HL-60 (cell line): ENCODE data around the gene CLDND1.

Experiments used
- DNase-seq, 2 experiments: peaks; one replicate each; pipeline ENCODE4 v3.0.0-alpha.2; 2010 to 2020; ENCODE audit warnings: low read depth in 1 of 2, low spot score in 1 of 2
- H3K27ac ChIP-seq: fragments of 250-450 bp; sonication (Bioruptor Pico); replicated peaks from 2 replicates; pipeline ENCODE4 v1.5.1; 2020; ENCODE audit warnings: mild to moderate bottlenecking, moderate library complexity
- H3K27me3 ChIP-seq: fragments of 250-450 bp; sonication (Bioruptor Pico); 2 replicates; pipeline ENCODE4 v1.5.1; 2021; ENCODE audit warnings: mild to moderate bottlenecking, moderate library complexity; ENCODE audit not compliant: insufficient read depth, poor library complexity, severe bottlenecking
- H3K4me3 ChIP-seq: replicated peaks from 2 replicates; pipeline ENCODE4 v1.5.1; 2011; ENCODE audit warnings: mild to moderate bottlenecking, control low read depth, low read length; ENCODE audit not compliant: insufficient read depth
- CTCF ChIP-seq: IDR thresholded peaks from one replicate; pipeline ENCODE4 v1.5.1; 2011; ENCODE audit warnings: low read length, control low read depth, inconsistent platforms; ENCODE audit not compliant: insufficient read depth
- GABPA ChIP-seq: IDR thresholded peaks from 2 replicates; pipeline ENCODE4 v1.6.1; 2012; ENCODE audit warnings: low read depth
- POLR2AphosphoS5 ChIP-seq: IDR thresholded peaks from 2 replicates; pipeline ENCODE4 v1.6.1; 2012; ENCODE audit warnings: low read depth
- REST ChIP-seq: IDR thresholded peaks from 2 replicates; pipeline ENCODE4 v1.6.1; 2012; ENCODE audit warnings: low read depth; ENCODE audit not compliant: insufficient replicate concordance
- SPI1 ChIP-seq: IDR thresholded peaks from 2 replicates; pipeline ENCODE4 v1.6.1; 2012; ENCODE audit warnings: low read depth, mild to moderate bottlenecking, borderline replicate concordance

Gene CLDND1

GRCh38 chr3:98482717-98483482 is 39.8 kb downstream of the CLDND1 start:
- no peaks in the 10 kb centered on the region for H3K27me3 ChIP-seq
- H3K4me3 ChIP-seq: no peak overlapping the region
- no peak overlapping the region for H3K27ac ChIP-seq
- TF ChIP-seq CTCF: no peak
- TF ChIP-seq SPI1: no peak
- TF ChIP-seq GABPA: no peak
- no peak for TF ChIP-seq REST
- no peak for TF ChIP-seq POLR2AphosphoS5
- no peak for DNase-seq
